HL-60 (cell line): Measurements from ENCODE around the gene BIRC6.
"Not testable (repeated sequence)": the region's sequence is repeated elsewhere in the genome, so short reads cannot be mapped to it uniquely, and the experiment has no call there.

ENCODE experiments used
- CTCF ChIP-seq: IDR thresholded peaks from one replicate; pipeline ENCODE4 v1.5.1; 2011; ENCODE audit warnings: low read length, control low read depth, inconsistent platforms; ENCODE audit not compliant: insufficient read depth
- SPI1 ChIP-seq: IDR thresholded peaks from 2 replicates; pipeline ENCODE4 v1.6.1; 2012; ENCODE audit warnings: low read depth, mild to moderate bottlenecking, borderline replicate concordance

GRCh38 chr2:32350797-32351196 lies 6.0 kb upstream of the BIRC6 start:
- TF ChIP-seq CTCF, SPI1: not testable (repeated sequence)
